SK-N-SH treated with all-trans-retinoic acid at 6 μM for 48 hours (cell line): ENCODE measurements around the gene SF3B3.

ENCODE experiments used
- OSR1 ChIP-seq: fragments of 250-450 bp; sonication (Bioruptor Pico); IDR thresholded peaks from 2 replicates; pipeline ENCODE4 v1.8.0; 2022; ENCODE audit warnings: moderate library complexity, mild to moderate bottlenecking, inconsistent platforms
- SNAI2 ChIP-seq: fragments of 250-450 bp; sonication (Bioruptor Pico); IDR thresholded peaks from 2 replicates; pipeline ENCODE4 v1.5.0; 2020; ENCODE audit warnings: mild to moderate bottlenecking, moderate library complexity
- ZNF70 ChIP-seq: fragments of 450-650 bp; formaldehyde crosslinking; IDR thresholded peaks from 2 replicates; pipeline ENCODE4 v1.5.0; 2020; ENCODE audit warnings: mild to moderate bottlenecking, moderate library complexity
- TF ChIP-seq, protein P1 (sequence below): fragments of 250-450 bp; sonication (Bioruptor Pico); IDR thresholded peaks from 2 replicates; pipeline ENCODE4 v1.8.0; 2020; ENCODE audit warnings: mild to moderate bottlenecking, moderate library complexity, borderline replicate concordance

DNA sequence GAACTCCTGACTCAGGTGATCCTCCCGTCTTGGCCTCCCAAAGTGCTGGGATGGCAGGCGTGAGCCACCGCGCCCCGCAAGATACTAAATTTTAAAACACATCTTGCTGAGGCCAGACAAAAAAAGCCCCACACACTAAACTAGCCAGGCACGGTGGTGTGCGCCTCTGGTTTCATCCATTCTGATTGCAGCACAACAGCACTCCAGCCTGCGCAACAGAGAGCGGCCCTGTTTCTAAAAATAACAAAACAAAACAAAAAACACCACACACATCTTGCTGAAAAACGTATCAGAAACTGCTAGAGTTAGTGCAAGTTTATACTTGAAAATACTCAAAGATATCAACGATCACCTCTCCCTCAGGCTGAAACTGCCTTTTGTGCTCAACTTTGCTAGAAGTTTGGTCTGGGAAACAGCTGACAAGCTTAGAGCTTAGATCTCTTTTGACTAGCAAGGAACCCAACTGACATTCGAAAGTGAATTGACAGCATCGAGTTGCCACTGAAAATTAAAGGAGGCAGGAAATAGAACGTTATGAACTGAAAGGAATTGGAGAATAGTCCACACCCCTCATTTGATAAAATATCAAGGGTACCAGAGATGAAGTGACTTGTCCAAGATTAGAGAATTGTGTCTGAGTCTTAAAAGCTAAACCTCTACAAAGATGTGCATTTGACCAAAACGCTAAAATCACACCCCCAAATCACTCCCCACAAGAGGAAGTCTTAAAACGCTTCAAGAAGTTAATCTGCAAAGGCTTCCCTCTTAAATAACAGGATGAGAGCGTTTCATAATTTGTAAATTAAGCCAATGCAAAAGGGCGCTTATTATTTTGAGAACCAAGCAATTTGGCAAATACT, 1.2 kb upstream of the SF3B3 start:
- TF ChIP-seq SNAI2 (CRISPR knock-in tag) (no peak), OSR1 (CRISPR knock-in tag) (no peak), ZNF70 (CRISPR knock-in tag) (no peak)
- TF ChIP-seq, protein P1, sequence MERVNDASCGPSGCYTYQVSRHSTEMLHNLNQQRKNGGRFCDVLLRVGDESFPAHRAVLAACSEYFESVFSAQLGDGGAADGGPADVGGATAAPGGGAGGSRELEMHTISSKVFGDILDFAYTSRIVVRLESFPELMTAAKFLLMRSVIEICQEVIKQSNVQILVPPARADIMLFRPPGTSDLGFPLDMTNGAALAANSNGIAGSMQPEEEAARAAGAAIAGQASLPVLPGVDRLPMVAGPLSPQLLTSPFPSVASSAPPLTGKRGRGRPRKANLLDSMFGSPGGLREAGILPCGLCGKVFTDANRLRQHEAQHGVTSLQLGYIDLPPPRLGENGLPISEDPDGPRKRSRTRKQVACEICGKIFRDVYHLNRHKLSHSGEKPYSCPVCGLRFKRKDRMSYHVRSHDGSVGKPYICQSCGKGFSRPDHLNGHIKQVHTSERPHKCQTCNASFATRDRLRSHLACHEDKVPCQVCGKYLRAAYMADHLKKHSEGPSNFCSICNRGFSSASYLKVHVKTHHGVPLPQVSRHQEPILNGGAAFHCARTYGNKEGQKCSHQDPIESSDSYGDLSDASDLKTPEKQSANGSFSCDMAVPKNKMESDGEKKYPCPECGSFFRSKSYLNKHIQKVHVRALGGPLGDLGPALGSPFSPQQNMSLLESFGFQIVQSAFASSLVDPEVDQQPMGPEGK, result no peak
